Stimulated activated naive CD8-positive, alpha-beta T cell treated with anti-CD3 and anti-CD28 coated beads, Interleukin-15, Interleukin-2, amounts not matched to agents 100 U/mL and 50 U/mL, for 24 hours (primary cell): Measurements from ENCODE around the gene PHEX.

ENCODE experiments used
- ATAC-seq: fragments of 150-1000 bp; cut with Tn5 transposase; one replicate; pipeline ENCODE4 v1.10.0; 2021
- DNase-seq: peaks from one replicate; pipeline ENCODE4 v3.0.0; 2021

PHEX gene

GRCh38 chrX:22105971-22106370 lies 73.8 kb downstream of the PHEX start:
- ATAC-seq (no peak), DNase-seq (no peak)

- no peak for ATAC-seq
- DNase-seq: no peak
These were observed 77.3 kb downstream of the PHEX start for GRCh38 chrX:22109442-22109841.

- DNase-seq (no peak), ATAC-seq (no peak)
These were observed 78.8 kb downstream of the PHEX start for GRCh38 chrX:22110729-22111494.

GRCh38 chrX:22116605-22117546 lies 84.8 kb downstream of the PHEX start:
- ATAC-seq: no peak
- DNase-seq: no peak

GRCh38 chrX:22117633-22118032 lies 85.5 kb downstream of the PHEX start:
- no peak for ATAC-seq
- DNase-seq: no peak

GRCh38 chrX:22118161-22118830 lies 86.2 kb downstream of the PHEX start:
- no peak for DNase-seq
- ATAC-seq: no peak

- ATAC-seq: no peak
These were observed 89.0 kb downstream of the PHEX start for GRCh38 chrX:22121161-22121560.

GRCh38 chrX:22122510-22122909 lies 90.4 kb downstream of the PHEX start:
- DNase-seq: no peak
- no peak for ATAC-seq

More at GRCh38 chrX:22121161-22121560, 89.0 kb downstream of the PHEX start:
- no peak for DNase-seq

GRCh38 chrX:22124098-22124497 lies 92.0 kb downstream of the PHEX start:
- ATAC-seq: no peak
- DNase-seq: no peak

GRCh38 chrX:22125481-22125880 lies 93.4 kb downstream of the PHEX start:
- no peak for ATAC-seq
- DNase-seq: no peak

GRCh38 chrX:22126327-22126726 lies 94.2 kb downstream of the PHEX start:
- no peak for ATAC-seq
- DNase-seq: no peak

- ATAC-seq (no peak), DNase-seq (no peak)
These were observed 96.8 kb downstream of the PHEX start for GRCh38 chrX:22128961-22129360.

GRCh38 chrX:22134681-22135080 lies 102.6 kb downstream of the PHEX start:
- ATAC-seq (no peak), DNase-seq (no peak)

GRCh38 chrX:22135171-22135711 lies 103.1 kb downstream of the PHEX start:
- DNase-seq: no peak
- ATAC-seq: no peak

- DNase-seq (peak; percentile 8), ATAC-seq (no peak)
These were observed 104.0 kb downstream of the PHEX start for GRCh38 chrX:22135994-22136684.

GRCh38 chrX:22136711-22137110 lies 104.6 kb downstream of the PHEX start:
- ATAC-seq: no peak
- DNase-seq: no peak

- no peak for ATAC-seq
- no peak for DNase-seq
These were observed 107.7 kb downstream of the PHEX start for GRCh38 chrX:22139822-22140221.

GRCh38 chrX:22141047-22141730 lies 109.1 kb downstream of the PHEX start:
- ATAC-seq (no peak), DNase-seq (no peak)

GRCh38 chrX:22147214-22147613 lies 115.1 kb downstream of the PHEX start:
- no peak for DNase-seq
- no peak for ATAC-seq

- DNase-seq (no peak), ATAC-seq (no peak)
These were observed 115.8 kb downstream of the PHEX start for GRCh38 chrX:22147942-22148341.

GRCh38 chrX:22148565-22148964 lies 116.4 kb downstream of the PHEX start:
- DNase-seq: no peak
- no peak for ATAC-seq
